GM18861 (cell line): Measurements from ENCODE around the gene DCP1B.
"Not testable (repeated sequence)": the region's sequence is repeated elsewhere in the genome, so short reads cannot be mapped to it uniquely, and the experiment has no call there.

Experiments
- ATAC-seq: cut with Tn5 transposase; IDR thresholded peaks from one replicate; pipeline ENCODE4 v1.9.1; 2021; ENCODE audit not compliant: unreplicated experiment

Gene DCP1B

DNA sequence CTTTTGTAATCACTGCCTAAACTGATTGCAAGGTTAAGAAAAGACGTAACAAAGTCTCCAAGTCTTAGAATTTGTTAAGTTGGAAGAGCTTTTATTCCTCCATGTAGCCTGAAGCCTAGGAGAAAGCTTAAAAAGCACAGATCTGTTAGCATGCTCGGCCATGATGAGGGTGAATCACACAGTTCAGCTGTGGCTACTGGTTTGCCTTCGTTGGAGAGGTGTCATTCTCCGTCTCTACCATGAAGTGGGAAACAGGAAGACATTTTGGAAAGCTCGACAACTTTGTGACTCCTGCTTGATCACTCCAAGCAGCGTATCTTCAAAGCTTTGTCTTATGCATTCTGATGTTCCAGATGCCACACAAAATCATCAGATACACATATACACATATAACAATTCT is 27.1 kb downstream of the DCP1B start:
- ATAC-seq = no peak

DNA sequence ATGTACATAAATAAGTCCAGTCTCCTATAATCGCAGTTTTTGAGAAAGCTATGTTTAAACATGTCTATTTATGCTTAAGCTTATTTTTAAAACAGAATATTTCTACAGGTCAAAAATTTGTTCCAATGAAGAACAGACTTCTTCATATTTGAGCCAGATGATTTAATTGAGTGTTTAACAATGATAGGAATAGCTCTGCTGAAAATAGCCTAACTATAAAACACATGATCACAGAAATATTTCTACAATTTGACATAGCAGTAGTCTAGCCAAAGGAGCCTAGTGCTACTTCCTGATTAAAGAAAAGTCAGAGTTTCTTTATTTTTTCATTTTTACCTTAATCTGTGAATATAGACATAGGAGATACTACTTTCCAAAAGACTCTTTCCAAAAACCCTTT is 29.4 kb downstream of the DCP1B start:
- no peak for ATAC-seq

GRCh38 chr12:1972856-1973317 is 31.4 kb downstream of the DCP1B start:
- ATAC-seq = no peak

DNA sequence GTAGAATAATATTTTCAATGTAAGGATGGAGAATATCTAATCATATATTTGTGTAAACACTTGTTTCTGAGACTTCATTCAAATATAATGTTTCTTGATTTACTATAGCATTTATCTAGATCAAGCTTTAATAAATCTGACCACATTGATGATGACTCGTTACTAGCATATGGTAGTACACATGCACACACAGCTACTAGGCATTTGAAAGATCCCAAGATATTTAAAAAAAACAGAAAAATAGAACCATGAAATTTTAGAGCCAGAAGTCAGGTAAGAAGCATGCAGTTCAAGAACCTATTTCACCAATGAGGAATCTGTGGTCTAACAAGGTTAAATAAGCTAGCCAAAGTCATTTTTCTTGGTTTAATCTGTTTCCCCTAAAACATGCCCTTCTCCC is 32.0 kb downstream of the DCP1B start:
- no peak for ATAC-seq

DNA sequence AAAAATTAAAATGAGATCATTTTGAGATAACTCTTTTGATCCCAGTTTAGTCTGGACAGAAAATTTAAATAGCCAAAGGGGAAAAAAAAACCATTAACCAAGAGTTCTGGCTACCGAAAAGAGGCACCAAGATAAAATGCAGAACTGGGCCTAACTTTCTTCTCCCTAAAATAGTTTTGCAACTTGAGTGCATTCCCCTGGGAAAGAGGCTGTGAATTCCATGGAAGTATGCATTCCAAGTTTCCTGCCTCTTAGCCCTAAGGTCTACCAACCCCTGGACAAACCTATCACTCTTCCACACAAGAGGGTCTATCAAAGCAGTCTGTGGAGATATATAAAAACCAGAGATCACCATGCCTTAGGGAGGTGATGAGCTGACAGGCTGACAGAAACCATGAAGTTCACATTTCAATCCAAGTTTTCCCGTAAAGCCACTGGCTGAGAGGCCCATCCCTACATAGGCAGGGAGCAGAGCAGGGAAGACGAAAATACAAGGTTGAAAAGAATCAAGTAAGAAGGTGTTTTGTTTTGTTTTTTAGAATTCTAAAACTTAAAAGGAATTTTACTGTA is 33.8 kb downstream of the DCP1B start:
- ATAC-seq = no peak

GRCh38 chr12:1966561-1967226 is 37.6 kb downstream of the DCP1B start:
- no peak for ATAC-seq

DNA sequence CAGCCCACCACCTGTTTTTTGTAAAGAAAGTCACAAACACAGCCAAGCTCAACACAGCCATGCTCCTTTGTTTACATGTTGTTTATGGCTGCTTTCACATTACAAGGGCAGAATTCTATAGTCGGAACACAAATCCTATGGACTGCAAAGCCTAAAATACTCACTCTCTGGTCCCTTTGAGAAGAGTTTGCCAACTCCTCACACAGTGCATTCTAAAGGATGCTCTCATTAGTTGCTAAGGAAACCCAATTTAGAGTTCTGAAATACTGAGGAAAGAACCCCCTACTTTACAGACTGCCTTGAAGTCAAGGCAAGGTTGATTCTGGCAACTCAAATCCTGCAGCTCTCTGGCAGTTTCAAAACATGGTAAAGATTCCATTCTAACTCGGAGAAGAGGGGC is 38.3 kb downstream of the DCP1B start:
- ATAC-seq = no peak

DNA sequence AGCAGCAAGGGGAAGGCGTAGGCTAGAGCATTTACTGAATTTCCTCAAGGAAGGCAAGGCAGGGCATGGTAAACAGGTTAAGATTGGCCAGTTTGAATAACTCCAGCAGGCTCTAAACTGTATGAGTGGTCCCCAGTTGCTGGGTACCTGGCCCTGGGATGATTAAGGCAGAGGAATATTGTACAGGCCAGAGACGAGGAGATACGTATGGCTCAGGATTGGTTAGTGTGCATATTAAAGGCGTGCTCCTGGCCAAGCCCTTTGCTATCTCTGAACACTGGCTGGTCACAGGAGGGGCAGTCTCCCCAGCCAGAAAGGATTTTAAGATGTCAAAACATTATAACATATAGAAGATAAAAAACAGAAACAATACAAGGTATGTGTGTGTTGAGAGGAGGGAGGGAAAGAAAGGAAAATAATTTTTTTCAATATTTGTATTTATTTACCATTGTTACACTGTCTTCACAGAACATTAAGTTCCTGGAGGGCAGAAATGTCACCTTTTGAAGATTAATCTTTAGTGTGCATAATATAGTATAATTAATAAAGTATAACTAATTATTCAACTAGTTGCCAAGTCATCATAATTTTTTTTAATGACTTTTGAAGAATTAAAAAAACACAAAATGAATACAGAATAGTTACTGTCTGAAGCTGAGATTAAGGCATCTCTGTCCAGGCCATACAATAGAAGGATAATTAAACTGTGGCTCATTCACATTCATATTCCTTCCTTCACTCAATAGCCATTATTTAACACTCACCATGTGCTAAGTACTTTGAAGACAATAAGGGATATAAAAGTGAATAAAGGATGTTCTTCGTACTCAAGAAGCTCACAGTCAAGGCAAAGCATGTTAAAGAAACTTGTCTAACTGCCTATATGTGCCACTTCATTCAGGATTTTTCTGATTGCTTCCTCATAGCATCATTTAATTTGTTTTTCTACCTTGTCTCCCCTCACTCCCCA is 41.9 kb downstream of the DCP1B start:
- ATAC-seq = no peak

DNA sequence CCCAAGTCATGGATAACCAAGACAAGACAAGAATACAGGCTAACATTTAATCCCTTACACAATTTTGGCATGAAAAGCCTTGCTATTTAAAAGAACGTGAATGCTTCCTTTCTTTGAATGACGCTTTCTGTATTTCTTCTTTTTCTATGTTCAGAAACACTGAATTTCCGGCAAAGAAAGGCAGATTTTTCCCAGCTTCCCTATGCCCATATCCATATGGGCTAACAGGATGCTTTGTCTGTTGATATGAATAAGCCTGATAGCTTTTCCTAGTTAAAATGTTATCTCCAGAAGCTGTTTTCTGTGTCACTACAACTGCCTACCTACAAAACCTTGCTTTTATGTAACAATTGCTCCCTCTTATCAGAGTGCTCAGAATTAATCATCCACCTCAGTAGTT is 47.5 kb downstream of the DCP1B start:
- no peak for ATAC-seq

GRCh38 chr12:1949771-1950470 is 54.3 kb downstream of the DCP1B start:
- no peak for ATAC-seq

- ATAC-seq = no peak
Observed at GRCh38 chr12:1948883-1949282, 55.4 kb downstream of the DCP1B start.

GRCh38 chr12:1947081-1947480 is 57.2 kb downstream of the DCP1B start:
- ATAC-seq = no peak

DNA sequence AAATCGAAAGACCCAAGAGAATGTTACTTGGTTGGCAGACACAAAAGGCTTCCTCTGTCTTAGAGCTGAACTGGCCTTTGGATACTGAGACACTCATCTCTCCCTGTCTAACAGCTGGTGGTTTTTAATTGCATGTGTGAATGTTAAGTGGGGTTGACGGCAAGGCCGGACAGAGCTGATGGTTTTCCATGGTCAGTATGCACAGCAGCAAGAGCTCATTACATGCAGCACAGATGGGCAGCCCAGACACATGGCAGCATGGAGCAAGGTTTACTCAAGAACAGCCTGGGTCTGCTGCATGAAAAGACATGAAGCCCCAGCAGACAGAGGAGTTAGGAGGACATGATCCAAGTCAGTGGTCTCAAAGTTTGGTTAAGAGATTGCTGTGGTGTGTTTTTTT is 58.0 kb downstream of the DCP1B start:
- ATAC-seq = no peak

GRCh38 chr12:1945502-1945901 is 58.8 kb downstream of the DCP1B start:
- not testable (repeated sequence) for ATAC-seq

GRCh38 chr12:1939801-1940607 is 64.3 kb downstream of the DCP1B start:
- peak; percentile 72 for ATAC-seq

DNA sequence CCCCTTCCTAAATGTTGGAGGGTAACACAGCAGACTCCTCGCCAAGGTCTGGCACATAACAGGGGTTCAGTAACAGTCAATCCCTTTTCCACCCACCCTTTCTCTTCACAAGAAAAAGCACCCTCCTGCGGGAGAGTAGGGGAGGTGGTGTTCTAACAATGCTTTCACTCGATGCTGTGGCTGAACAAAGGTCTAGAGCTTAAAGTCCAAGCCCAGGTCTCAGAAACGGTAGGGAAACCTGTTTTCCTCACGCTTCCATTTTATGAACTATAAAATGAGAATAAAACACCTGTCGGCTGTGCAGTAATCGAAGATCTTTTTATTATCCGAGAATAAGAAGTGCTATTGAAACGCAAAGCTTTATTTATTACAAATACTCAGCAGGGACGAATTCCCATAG is 64.9 kb downstream of the DCP1B start:
- ATAC-seq = no peak

DNA sequence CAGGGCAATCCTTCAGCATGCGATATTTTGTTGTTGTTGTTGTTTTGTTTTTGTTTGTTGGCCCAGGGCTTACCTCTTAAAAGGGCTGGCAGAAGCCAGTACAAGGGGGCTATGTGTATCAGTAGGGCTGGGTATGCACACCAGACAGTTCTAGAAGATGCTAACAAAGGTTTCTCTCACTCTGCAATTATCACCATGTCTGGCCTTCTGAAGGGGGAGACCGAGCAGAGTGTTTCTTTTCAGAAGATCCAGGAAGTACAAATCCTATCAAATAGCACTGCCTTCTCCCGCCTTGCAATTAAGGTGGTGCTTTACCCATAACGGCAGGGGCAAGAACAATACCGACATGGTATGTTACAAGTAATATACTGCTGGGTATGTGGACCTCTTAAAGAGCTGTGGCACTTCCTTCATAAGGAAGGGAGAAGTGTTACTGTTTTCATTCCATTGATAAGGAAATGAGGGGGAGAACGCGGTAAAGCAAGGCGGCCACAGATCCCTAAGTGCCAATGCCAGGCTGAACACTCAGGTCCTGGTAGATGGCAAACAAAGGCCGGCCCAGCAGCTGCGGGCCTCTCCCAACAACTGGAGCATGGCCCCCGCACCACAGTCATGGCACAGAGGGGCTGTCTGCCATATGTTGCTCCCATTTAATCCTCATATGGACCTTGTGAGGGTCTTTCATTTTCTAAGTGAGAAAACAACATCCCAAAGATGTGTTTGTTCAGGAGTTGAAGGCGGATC is 66.6 kb downstream of the DCP1B start:
- no peak for ATAC-seq

- no peak for ATAC-seq
Observed at GRCh38 chr12:1936406-1937320, 67.6 kb downstream of the DCP1B start.
